Stimulated activated CD4-positive, alpha-beta T cell treated with anti-CD3 and anti-CD28 coated beads, Interleukin-1b, Interleukin-23, amount 100 ng/mL, for 1 hour (primary cell): ENCODE data around the gene CTSZ.

Experiments
- DNase-seq, 2 donors: peaks; one replicate each; pipeline ENCODE4 v3.0.0-alpha.2; 2020; ENCODE audit warnings: low read depth in 2 of 2

Gene CTSZ

DNA sequence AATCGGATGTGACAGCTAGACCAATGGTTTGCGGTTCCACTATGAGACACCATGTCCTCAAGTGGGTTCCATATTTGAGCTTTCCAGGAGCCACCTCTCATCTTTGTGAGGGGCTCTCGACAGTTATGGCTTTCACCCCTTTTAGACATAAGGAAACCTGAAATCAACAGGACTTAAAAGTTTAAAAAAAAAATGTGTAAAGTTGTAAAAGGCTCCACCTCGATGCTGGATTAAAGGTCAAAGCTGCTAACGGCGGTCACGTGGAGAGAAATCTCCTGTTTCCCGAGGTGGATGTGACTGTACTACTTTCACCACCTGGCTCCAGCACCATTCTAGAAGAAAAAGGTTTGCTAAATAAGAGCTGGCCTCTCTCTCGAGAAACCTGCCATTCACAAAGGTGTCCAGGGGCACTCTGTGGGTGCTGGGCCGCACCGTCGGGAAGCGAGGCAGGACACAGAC, 24.5 kb upstream of the CTSZ start:
- DNase-seq = no peak

GRCh38 chr20:59030911-59031563, 24.0 kb upstream of the CTSZ start:
- no peak for DNase-seq

GRCh38 chr20:59028812-59029211, 21.8 kb upstream of the CTSZ start:
- no peak for DNase-seq

- DNase-seq = no peak
These were observed 20.8 kb upstream of the CTSZ start for GRCh38 chr20:59027741-59028320.

DNA sequence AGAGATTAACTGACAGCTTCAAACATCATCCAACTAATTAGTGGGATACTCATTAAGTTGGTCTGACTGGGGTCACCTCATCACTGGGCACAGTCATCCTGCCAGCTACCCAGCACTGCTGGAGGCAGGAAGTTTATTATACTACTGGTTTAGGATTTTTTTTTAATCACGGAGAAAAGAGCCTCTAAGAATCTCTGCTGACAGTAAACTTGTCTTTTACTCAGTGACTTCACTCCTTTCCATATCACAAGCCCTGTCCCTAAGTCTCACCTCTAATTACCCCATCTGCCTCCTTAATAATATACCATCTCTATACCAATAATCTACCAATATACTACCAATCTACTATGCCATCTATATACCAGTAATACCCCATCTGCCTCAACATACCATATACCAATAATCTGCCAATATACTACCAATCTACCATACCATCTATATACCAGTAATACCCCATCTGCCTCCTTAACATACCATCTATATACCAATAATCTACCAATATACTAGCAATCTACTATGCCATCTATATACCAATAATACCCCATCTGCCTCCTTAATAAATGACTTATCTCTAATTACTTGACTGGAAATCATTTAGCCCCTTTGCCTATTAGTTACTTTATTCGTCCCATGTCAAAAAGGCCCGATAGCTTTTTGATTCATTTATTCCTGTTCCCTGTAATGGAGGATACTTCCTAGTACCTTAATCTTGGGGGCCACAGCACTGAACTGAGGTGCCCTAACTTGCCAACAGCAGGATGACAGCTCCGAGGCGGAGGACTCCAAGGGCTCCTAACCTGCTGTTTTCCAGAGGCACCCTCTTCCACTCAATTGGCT, 20.1 kb upstream of the CTSZ start:
- no peak for DNase-seq

GRCh38 chr20:59025511-59025910, 18.5 kb upstream of the CTSZ start:
- DNase-seq = no peak

- no peak for DNase-seq
These were observed 18.0 kb upstream of the CTSZ start for GRCh38 chr20:59025086-59025485.

DNA sequence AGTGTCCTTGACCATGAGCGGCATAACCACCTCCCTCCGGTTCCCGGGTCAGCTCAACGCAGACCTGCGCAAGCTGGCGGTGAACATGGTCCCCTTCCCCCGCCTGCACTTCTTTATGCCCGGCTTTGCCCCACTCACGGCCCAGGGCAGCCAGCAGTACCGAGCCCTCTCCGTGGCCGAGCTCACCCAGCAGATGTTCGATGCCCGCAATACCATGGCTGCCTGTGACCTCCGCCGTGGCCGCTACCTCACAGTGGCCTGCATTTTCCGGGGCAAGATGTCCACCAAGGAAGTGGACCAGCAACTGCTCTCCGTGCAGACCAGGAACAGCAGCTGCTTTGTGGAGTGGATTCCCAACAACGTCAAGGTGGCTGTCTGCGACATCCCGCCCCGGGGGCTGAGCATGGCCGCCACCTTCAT, 17.1 kb upstream of the CTSZ start:
- no peak for DNase-seq

DNA sequence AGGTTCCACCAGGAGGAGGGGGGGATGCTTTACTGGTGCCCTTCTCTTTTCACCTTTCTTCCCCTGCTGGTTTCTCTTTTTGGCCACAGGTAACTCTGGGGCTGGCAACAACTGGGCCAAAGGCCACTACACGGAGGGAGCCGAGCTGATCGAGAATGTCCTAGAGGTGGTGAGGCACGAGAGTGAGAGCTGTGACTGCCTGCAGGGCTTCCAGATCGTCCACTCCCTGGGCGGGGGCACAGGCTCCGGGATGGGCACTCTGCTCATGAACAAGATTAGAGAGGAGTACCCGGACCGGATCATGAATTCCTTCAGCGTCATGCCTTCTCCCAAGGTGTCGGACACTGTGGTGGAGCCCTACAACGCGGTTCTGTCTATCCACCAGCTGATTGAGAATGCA, 16.6 kb upstream of the CTSZ start:
- no peak for DNase-seq

GRCh38 chr20:59022754-59023153, 15.7 kb upstream of the CTSZ start:
- DNase-seq = no peak

DNA sequence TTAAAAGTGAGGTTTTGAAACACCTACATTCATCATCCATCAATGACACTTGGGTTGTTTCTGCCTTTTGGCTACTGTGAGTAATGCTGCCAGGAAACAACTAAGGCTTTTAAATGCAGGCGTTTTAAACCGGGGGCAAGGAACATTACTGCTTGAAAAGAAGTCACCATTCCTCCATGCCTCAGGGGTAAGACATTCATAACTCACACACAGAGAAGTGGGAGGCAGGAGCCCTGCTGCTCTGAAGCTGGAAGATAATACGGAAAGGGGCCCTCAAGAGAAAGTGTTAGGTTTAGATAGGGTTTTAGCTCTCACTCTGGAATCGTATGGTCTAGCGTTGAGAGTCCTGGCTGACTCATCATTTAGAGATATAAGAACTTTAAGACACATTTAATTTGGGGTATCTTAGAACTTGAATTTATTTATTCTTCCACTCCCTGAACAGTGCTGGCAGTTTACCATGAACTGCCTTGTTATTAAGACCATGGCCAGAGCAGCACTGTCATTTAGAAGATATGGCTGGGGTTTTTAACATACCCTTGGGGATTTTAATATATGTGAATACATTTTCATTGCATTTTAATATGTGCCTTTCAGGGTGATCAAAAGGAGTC, 14.0 kb upstream of the CTSZ start:
- DNase-seq = no peak

DNA sequence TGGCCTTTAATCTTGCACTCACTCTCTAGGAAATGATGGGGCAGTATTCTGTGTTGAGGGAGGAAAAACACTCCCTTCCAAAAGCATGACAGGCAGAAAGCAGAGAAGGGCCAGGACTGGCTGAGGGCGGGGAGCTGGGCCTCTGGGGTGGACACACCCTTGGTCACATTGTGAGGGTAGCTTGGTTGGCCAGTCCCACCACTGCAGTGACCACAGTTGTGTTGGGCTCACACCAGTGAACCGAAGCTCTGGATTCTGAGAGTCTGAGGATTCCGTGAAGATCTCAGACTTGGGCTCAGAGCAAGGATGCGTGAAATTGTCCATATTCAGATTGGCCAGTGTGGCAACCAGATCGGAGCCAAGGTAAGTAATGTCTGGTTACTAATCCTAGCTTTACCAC, 12.2 kb upstream of the CTSZ start, which contains the start of gene TUBB1:
TUBB1 (plus strand) TSS at position 213 of the 400 bp plus-strand sequence; CDS start at position 307, 94 bp downstream.
- DNase-seq = no peak

DNA sequence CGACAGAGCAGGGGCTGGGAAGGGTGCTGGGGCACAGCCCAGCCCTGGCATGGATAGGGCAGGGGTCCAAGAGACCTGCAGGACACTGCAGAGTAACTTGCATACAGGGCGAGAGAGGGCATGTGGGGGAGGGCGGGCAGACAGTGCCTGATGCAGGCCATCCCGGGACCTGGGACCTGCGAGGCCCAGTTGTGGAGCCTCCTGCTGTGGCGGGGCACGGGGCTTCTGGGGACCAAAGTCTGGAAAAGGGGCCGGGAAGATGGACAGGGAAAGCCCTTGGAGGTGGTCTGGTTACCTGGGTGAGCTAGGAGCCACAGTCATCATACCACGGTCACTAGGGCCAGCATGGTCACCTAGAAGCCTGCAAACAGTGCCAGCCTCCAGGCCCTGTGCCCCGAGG, 11.8 kb upstream of the CTSZ start:
- DNase-seq = no peak

DNA sequence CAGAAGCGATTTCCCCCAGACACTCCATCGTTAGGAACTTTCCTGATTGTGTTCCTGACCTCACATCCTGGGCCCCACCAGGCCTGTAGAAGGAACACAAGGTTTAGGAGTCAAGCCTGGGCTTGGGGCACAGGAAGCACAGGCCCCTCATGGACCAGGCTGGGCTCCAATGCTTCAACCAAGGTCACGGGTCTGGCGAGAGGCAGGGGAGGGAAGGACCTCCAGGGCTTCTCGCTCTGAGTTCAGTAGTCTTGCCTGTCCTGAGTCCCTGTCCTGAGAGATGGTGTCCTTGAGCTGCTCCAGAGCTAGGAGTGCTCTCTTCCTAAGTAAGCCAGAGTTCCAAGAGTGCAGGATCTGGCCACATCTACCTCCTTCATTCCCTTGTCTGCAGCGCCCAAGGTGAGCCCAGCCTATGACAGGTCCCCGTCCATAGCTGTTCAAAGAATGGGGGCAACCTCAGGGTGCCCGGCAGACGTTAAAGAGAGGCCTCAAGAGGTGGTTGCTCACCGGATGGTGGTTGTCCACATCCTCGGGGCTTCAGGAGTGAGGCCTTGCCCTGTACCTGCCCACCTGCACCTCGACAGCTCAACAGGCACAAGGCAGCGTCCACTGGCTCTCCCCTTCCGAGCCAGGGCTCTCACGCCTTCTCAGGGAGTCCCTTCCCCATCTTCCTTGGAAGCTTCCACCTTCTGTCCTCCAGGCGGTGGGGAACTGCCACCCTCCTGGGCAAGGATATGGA, 10.6 kb upstream of the CTSZ start:
- DNase-seq = no peak

DNA sequence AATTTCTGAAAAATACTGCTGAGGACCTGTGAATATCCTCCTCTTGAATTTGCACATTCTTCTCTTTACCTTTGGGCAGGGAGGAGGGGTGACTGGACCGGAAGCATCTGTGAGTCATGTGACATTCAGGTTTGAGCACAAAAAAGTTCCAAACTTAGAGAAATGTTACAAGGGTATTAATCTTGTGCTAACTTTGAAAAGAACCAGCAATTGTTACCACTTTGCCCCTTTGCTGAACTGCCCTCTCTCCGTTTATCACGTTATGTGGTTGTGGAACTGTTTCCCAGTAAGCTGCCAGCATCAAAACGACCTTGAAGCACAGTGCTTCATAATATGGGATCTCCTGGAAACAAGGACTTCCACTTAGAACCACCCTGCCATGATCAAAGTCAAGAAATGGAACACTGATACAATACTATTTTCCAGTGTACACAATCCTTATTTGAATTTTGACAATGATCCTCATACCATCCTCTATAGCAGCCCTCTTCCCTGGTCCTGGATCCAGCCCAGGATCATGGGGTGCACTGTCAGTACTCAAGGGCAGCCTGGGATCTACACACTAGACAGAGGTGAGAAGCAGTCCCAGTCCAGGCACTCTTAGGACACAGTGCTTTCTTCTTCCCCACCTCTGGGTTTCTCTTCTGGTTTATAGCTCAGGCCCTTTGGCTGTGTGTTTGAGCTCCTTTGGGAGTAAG, 9.9 kb upstream of the CTSZ start:
- no peak for DNase-seq

DNA sequence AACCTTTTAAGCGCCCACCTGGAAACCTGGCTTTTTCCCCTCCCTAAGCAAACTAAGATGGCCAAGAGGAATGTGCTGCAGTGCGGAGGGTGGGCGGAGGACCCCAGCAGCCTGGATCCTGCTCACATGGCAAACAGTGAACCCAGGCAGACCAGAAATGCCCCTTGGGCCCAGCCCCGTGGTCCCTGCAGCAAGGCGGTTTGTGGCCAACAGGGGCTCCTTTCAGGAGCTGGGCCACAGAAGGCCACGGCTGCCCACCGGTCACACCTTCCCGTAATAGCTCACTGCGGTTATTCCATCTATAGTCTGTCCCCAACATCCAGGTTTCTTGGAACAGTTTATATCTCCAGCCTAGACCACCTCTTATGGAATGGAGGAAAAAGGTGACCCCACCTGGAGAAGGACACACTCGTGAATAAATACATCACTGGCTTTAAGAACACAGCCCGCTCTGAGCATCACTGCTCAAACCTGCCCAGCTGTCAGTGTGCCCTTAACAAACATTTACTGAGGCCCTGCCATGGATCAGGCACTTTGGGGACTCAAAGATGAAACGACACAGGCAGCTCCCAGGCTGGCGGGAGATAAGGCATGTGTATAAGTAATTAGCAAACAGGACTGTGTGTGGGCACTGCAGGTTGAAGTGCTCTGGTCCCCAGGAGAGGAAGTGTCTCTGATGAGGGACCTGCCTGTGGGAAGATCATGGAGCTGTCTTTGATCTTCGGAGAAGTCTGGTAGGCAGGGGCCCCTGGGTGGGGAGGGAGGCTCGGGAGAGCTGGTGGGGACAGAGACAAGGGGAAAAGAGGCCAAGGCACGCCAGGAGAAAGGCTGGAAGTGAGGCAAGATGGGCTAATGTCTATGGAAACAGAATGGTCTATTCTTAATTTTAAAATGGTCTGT, 9.0 kb upstream of the CTSZ start:
- no peak for DNase-seq

- no peak for DNase-seq
These were observed 8.4 kb upstream of the CTSZ start for GRCh38 chr20:59015411-59015810.

DNA sequence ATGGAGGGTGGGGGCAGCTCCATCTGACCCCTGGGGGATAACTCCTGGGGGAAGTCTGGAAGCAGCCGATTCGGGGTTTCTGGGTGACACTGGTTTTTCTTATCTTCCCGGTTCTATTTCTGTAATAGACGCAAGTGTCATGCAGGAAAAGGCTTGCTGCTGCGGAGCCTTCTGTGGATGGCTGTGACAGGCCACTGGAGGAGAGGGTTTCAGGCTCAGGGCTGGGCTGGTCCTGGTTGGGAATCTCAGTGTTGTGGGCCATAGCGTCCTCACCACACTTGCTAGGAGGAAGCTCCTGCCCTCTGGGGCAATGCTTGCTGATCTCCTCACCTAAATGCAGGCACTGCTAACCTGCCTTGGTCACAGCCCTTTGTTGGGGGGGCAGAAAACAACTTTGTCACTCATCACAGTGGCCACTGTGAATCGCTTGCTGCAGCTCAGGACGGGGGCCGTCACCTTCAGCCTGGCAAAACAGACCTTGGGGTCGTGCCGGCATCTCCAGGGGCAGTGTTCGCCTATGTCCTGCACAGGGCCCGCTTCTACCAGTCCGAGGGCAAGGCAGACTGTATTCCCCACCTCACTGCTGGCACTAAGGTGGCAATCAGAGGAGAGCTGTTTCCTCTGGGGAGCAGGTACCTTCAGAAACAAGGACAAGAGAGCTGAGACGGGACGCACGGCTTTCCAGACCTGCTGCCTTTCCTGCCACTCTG, 7.8 kb upstream of the CTSZ start:
- no peak for DNase-seq

DNA sequence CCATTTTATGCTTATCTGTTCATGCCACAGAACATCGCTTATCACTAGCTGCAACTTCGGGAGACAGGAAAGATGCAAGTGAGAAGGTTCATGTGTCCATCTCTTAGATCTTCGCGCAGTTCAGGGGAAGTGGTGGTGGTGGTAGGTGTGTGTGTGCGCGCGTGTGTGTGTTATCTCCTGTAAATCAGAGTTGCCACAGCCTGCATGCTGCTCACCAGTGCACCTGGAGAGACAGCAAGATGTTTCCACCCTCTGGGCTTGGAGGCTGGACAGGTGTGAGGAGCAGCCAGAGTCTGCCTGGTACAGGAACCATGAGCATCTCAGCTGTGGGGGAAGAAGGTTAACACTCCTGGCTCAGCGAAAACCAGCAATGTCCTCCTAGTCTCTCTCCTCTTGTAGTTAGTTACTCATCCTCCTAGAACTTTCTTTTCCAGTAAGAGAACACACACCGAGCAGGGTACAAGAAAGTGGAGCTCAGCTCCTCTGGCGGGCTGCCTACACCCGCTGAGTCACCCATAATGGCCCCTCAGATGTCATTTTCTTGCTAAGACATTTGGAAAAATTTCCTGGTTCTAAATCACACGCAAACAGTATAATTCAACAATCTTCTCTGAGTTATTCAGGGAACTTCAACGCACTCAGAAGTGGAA, 7.0 kb upstream of the CTSZ start:
- DNase-seq = no peak
